SK-N-SH treated with all-trans-retinoic acid at 6 μM for 48 hours (cell line): Measurements from ENCODE around the gene OXLD1.

Source experiments
- ATAC-seq: fragments of 200-7000 bp; cut with Tn5 transposase; 3 replicates; pipeline ENCODE4 v1.9.1; 2020; ENCODE audit warnings: mild to moderate bottlenecking, moderate library complexity
- ARNTL ChIP-seq: fragments of 450-650 bp; formaldehyde crosslinking; IDR thresholded peaks from 2 replicates; pipeline ENCODE4 v1.5.0; 2020; ENCODE audit warnings: low read depth, mild to moderate bottlenecking, moderate library complexity, borderline replicate concordance
- BACH2 ChIP-seq: fragments of 250-450 bp; sonication (Bioruptor Pico); IDR thresholded peaks from 2 replicates; pipeline ENCODE4 v1.9.0; 2021; ENCODE audit warnings: mild to moderate bottlenecking, borderline replicate concordance
- CSDC2 ChIP-seq: fragments of 250-450 bp; sonication (Bioruptor Pico); IDR thresholded peaks from 2 replicates; pipeline ENCODE4 v1.5.0; 2020; ENCODE audit warnings: mild to moderate bottlenecking, moderate library complexity
- CSRNP3 ChIP-seq: fragments of 250-450 bp; sonication (Bioruptor Pico); IDR thresholded peaks from 2 replicates; pipeline ENCODE4 v1.5.1; 2021; ENCODE audit warnings: mild to moderate bottlenecking, moderate library complexity
- ESRRG ChIP-seq: fragments of 250-450 bp; sonication (Bioruptor Pico); IDR thresholded peaks from 2 replicates; pipeline ENCODE4 v1.6.1; 2021; ENCODE audit warnings: mild to moderate bottlenecking
- GLIS3 ChIP-seq: fragments of 250-450 bp; sonication (Bioruptor Pico); IDR thresholded peaks from 2 replicates; pipeline ENCODE4 v1.5.0; 2020; ENCODE audit warnings: mild to moderate bottlenecking, moderate library complexity
- ISL1 ChIP-seq: fragments of 250-450 bp; sonication (Bioruptor Pico); IDR thresholded peaks from 2 replicates; pipeline ENCODE4 v2.1.2; 2022; ENCODE audit warnings: mild to moderate bottlenecking, moderate library complexity
- OSR1 ChIP-seq: fragments of 250-450 bp; sonication (Bioruptor Pico); IDR thresholded peaks from 2 replicates; pipeline ENCODE4 v1.8.0; 2022; ENCODE audit warnings: moderate library complexity, mild to moderate bottlenecking, inconsistent platforms
- POU6F1 ChIP-seq: fragments of 250-450 bp; sonication (Bioruptor Pico); IDR thresholded peaks from 2 replicates; pipeline ENCODE4 v1.8.0; 2021; ENCODE audit warnings: low read depth, mild to moderate bottlenecking, moderate library complexity, borderline replicate concordance
- PPARA ChIP-seq: fragments of 250-450 bp; sonication (Bioruptor Pico); IDR thresholded peaks from 2 replicates; pipeline ENCODE4 v1.5.0; 2020; ENCODE audit warnings: mild to moderate bottlenecking, borderline replicate concordance
- RARB ChIP-seq: fragments of 250-450 bp; sonication (Bioruptor Pico); IDR thresholded peaks from 2 replicates; pipeline ENCODE4 v1.8.0; 2021; ENCODE audit warnings: mild to moderate bottlenecking, moderate library complexity
- TCF4 ChIP-seq: fragments of 250-450 bp; sonication (Bioruptor Pico); IDR thresholded peaks from 2 replicates; pipeline ENCODE4 v1.8.0; 2021; ENCODE audit warnings: mild to moderate bottlenecking, moderate library complexity, borderline replicate concordance
- TOX ChIP-seq: fragments of 250-450 bp; sonication (Bioruptor Pico); IDR thresholded peaks from 2 replicates; pipeline ENCODE4 v1.8.0; 2021; ENCODE audit warnings: mild to moderate bottlenecking, moderate library complexity, borderline replicate concordance
- ZC3H10 ChIP-seq: fragments of 250-450 bp; sonication (Bioruptor Pico); IDR thresholded peaks from 2 replicates; pipeline ENCODE4 v1.5.1; 2021; ENCODE audit warnings: mild to moderate bottlenecking, moderate library complexity
- ZFP3 ChIP-seq: fragments of 250-450 bp; sonication (Bioruptor Pico); IDR thresholded peaks from 2 replicates; pipeline ENCODE4 v1.5.0; 2020; ENCODE audit warnings: mild to moderate bottlenecking, moderate library complexity
- ZFP30 ChIP-seq: fragments of 450-650 bp; formaldehyde crosslinking; IDR thresholded peaks from 2 replicates; pipeline ENCODE4 v1.5.0; 2022; ENCODE audit warnings: mild to moderate bottlenecking, moderate library complexity
- ZNF565 ChIP-seq: fragments of 450-650 bp; formaldehyde crosslinking; conservative IDR thresholded peaks from 2 replicates; pipeline ENCODE4 v1.5.0; 2020; ENCODE audit warnings: low read depth, mild to moderate bottlenecking, moderate library complexity
- ZNF70 ChIP-seq: fragments of 450-650 bp; formaldehyde crosslinking; IDR thresholded peaks from 2 replicates; pipeline ENCODE4 v1.5.0; 2020; ENCODE audit warnings: mild to moderate bottlenecking, moderate library complexity
- ZNF8 ChIP-seq: fragments of 450-650 bp; formaldehyde crosslinking; IDR thresholded peaks from 2 replicates; pipeline ENCODE4 v1.5.0; 2020; ENCODE audit warnings: mild to moderate bottlenecking, moderate library complexity
- TF ChIP-seq, protein P1 (sequence below): fragments of 250-450 bp; sonication (Bioruptor Pico); IDR thresholded peaks from 2 replicates; pipeline ENCODE4 v1.8.0; 2020; ENCODE audit warnings: mild to moderate bottlenecking, moderate library complexity, borderline replicate concordance
- TF ChIP-seq, protein P2 (sequence below): fragments of 250-450 bp; sonication (Bioruptor Pico); IDR thresholded peaks from 2 replicates; pipeline ENCODE4 v1.5.1; 2020; ENCODE audit warnings: low read depth, mild to moderate bottlenecking, moderate library complexity
- TF ChIP-seq, protein P3 (sequence below): fragments of 250-450 bp; sonication (Bioruptor Pico); IDR thresholded peaks from 2 replicates; pipeline ENCODE4 v1.5.0; 2020; ENCODE audit warnings: mild to moderate bottlenecking, moderate library complexity

Gene OXLD1

DNA sequence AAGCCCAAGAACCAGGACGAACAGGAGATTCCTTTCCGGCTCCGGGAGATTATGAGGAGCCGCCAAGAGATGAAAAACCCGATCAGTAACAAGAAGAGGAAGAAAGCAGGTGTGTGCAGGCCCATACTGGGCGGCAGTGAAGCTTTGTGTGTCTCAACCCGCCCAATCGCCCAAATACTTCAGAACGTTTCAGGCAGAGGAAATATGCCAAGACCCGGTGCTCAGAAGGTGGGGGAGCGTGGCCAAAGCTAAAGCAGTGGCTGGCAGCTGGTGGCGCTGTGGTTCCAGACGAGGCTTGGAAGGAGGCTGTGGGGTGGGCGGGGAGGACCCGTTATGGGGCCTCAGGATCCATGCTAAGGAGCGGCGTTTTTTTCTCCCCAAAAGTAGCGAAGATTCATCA lies 1.3 kb upstream of the OXLD1 start:
- ATAC-seq = no peak
- TF ChIP-seq ZFP30 = no peak
- no peak for TF ChIP-seq ARNTL
- no peak for TF ChIP-seq ESRRG (CRISPR knock-in tag)
- no peak for TF ChIP-seq BACH2
- no peak for TF ChIP-seq ZFP3 (CRISPR knock-in tag)
- no peak for TF ChIP-seq POU6F1 (CRISPR knock-in tag)
- TF ChIP-seq, protein P1, sequence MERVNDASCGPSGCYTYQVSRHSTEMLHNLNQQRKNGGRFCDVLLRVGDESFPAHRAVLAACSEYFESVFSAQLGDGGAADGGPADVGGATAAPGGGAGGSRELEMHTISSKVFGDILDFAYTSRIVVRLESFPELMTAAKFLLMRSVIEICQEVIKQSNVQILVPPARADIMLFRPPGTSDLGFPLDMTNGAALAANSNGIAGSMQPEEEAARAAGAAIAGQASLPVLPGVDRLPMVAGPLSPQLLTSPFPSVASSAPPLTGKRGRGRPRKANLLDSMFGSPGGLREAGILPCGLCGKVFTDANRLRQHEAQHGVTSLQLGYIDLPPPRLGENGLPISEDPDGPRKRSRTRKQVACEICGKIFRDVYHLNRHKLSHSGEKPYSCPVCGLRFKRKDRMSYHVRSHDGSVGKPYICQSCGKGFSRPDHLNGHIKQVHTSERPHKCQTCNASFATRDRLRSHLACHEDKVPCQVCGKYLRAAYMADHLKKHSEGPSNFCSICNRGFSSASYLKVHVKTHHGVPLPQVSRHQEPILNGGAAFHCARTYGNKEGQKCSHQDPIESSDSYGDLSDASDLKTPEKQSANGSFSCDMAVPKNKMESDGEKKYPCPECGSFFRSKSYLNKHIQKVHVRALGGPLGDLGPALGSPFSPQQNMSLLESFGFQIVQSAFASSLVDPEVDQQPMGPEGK (CRISPR knock-in tag) = no peak
- TF ChIP-seq ZNF565 (CRISPR knock-in tag) = no peak
- TF ChIP-seq RARB (CRISPR knock-in tag) = no peak
- TF ChIP-seq, protein P2, sequence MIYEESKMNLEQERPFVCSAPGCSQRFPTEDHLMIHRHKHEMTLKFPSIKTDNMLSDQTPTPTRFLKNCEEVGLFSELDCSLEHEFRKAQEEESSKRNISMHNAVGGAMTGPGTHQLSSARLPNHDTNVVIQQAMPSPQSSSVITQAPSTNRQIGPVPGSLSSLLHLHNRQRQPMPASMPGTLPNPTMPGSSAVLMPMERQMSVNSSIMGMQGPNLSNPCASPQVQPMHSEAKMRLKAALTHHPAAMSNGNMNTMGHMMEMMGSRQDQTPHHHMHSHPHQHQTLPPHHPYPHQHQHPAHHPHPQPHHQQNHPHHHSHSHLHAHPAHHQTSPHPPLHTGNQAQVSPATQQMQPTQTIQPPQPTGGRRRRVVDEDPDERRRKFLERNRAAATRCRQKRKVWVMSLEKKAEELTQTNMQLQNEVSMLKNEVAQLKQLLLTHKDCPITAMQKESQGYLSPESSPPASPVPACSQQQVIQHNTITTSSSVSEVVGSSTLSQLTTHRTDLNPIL (CRISPR knock-in tag) = no peak
- TF ChIP-seq OSR1 (CRISPR knock-in tag) = no peak
- no peak for TF ChIP-seq ZNF8 (CRISPR knock-in tag)
- no peak for TF ChIP-seq CSRNP3 (CRISPR knock-in tag)
- TF ChIP-seq CSDC2 = no peak
- TF ChIP-seq PPARA = no peak
- TF ChIP-seq TOX (CRISPR knock-in tag) = no peak
- TF ChIP-seq ISL1 = no peak
- TF ChIP-seq ZNF70 = no peak

DNA sequence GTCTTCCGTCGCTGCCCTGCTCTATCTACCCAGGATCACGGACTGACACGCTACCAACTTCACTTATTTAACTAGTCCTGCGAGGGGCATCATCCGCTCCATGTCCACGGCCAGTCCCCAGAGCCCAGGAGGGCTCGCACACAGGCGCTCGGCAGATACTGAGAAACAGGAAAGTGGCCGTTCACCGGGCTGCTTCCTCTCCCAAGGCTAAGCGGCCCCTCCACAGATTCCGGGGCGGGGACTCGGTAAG lies 388 bp downstream of the OXLD1 start:
- no peak for TF ChIP-seq ZFP30
- TF ChIP-seq ZNF70 = no peak
- no peak for TF ChIP-seq CSRNP3 (CRISPR knock-in tag)
- TF ChIP-seq PPARA = no peak
- TF ChIP-seq, protein P2 (CRISPR knock-in tag) = no peak
- TF ChIP-seq ZC3H10 (CRISPR knock-in tag) = no peak
- no peak for TF ChIP-seq ARNTL
- no peak for TF ChIP-seq GLIS3 (CRISPR knock-in tag)
- TF ChIP-seq ISL1 = no peak
- TF ChIP-seq, protein P3, sequence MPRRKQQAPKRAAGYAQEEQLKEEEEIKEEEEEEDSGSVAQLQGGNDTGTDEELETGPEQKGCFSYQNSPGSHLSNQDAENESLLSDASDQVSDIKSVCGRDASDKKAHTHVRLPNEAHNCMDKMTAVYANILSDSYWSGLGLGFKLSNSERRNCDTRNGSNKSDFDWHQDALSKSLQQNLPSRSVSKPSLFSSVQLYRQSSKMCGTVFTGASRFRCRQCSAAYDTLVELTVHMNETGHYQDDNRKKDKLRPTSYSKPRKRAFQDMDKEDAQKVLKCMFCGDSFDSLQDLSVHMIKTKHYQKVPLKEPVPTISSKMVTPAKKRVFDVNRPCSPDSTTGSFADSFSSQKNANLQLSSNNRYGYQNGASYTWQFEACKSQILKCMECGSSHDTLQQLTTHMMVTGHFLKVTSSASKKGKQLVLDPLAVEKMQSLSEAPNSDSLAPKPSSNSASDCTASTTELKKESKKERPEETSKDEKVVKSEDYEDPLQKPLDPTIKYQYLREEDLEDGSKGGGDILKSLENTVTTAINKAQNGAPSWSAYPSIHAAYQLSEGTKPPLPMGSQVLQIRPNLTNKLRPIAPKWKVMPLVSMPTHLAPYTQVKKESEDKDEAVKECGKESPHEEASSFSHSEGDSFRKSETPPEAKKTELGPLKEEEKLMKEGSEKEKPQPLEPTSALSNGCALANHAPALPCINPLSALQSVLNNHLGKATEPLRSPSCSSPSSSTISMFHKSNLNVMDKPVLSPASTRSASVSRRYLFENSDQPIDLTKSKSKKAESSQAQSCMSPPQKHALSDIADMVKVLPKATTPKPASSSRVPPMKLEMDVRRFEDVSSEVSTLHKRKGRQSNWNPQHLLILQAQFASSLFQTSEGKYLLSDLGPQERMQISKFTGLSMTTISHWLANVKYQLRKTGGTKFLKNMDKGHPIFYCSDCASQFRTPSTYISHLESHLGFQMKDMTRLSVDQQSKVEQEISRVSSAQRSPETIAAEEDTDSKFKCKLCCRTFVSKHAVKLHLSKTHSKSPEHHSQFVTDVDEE (CRISPR knock-in tag) = no peak
- TF ChIP-seq TCF4 (CRISPR knock-in tag) = no peak
- no peak for TF ChIP-seq BACH2
- TF ChIP-seq RARB (CRISPR knock-in tag) = no peak
- no peak for TF ChIP-seq ZFP3 (CRISPR knock-in tag)
- TF ChIP-seq TOX (CRISPR knock-in tag) = no peak
- no peak for TF ChIP-seq POU6F1 (CRISPR knock-in tag)
- TF ChIP-seq ZNF565 (CRISPR knock-in tag) = no peak
- no peak for TF ChIP-seq CSDC2
- ATAC-seq = peak; percentile 42; the same call in 2 of the 3 replicates
